Body of pancreas (tissue), 4 donors: ENCODE results near the gene S100A2.

Experiments
- CTCF ChIP-seq, 7 experiments: fragments of 450-650 bp in 4 of 7; fragments of 200-600 bp in 3 of 7; sonication (generic) in 3 of 7; IDR thresholded peaks; one replicate each; pipeline ENCODE4 v1.5.1; 2016 to 2019; ENCODE audit warnings: antibody characterized with exemption in 7 of 7
- POLR2A ChIP-seq, 3 donors: fragments of 450-650 bp; IDR thresholded peaks; one replicate each; pipeline ENCODE4 v1.6.1; 2016; ENCODE audit warnings: antibody characterized with exemption in 3 of 3, mild to moderate bottlenecking in 2 of 3

- TF ChIP-seq CTCF (IDR thresholded peaks at IDR 0.05) (no peak), POLR2A (IDR thresholded peaks at IDR 0.05) (no peak)
These were observed 23.7 kb downstream of the S100A2 start for GRCh38 chr1:153541641-153542590.
